HepG2 (cell line): ENCODE measurements around the gene DBNDD2. TPM values are rescaled to one million over a fixed set of nuclear protein-coding genes. Genes with fewer than 3 reads are reported as not detected.
A peak's percentile ranks its signal among the peaks of the same experiment; 100 is the strongest.

Experiments used
- ATAC-seq: fragments of 200-7000 bp; cut with Tn5 transposase; 3 replicates; pipeline ENCODE4 v1.9.1; 2020; ENCODE audit warnings: mild to moderate bottlenecking, moderate library complexity
- BruUV-seq: library from RNA; stranded (reverse); fragments of 400-500 nt; replicated peaks from 2 replicates; lab custom pipeline; 2021; lab: Mats Ljungman, UMichigan
- CTCF ChIA-PET: fragments of 300-600 bp; formaldehyde crosslinking; extraction: SDS; loops from one replicate; lab custom pipeline; 2021; ENCODE audit warnings: low total read pairs, inconsistent platforms, low intra/inter-chr PET ratio; lab: Yijun Ruan, JAX
- POLR2A ChIA-PET: fragments of 350-600 bp; sonication (Branson Sonifier 250); formaldehyde crosslinking; loops from one replicate; lab custom pipeline; 2020; ENCODE audit warnings: antibody characterized with exemption, inconsistent platforms; lab: Yijun Ruan, JAX
- DNase-seq: peaks from one replicate; pipeline ENCODE4 v3.0.0-alpha.2; 2015; ENCODE audit warnings: low spot score
- FAIRE-seq: peaks from 3 replicates; lab custom pipeline; 2011; peaks lifted over from hg19 to GRCh38; lab: Jason Lieb, UNC
- H2AFZ ChIP-seq: one replicate; pipeline ENCODE4 v1.6.1; 2011; ENCODE audit warnings: low read length, inconsistent platforms
- H3K27ac ChIP-seq: fragments of 300-600 bp; 3 replicates; pipeline ENCODE4 v1.8.0; 2011; ENCODE audit warnings: mixed run types, mild to moderate bottlenecking, mixed read lengths, low read length, inconsistent platforms; ENCODE audit not compliant: insufficient read depth; ENCODE audit errors: extremely low read length
- H3K27me3 ChIP-seq, 2 experiments: fragments of 200-600 bp in 1 of 2; 2 replicates in 1 of 2; 3 replicates in 1 of 2; pipeline versions ENCODE4 v1.6.0 to v1.8.0; 2011; ENCODE audit warnings: low read length in 2 of 2, mild to moderate bottlenecking in 2 of 2, moderate library complexity in 2 of 2, inconsistent platforms in 1 of 2; ENCODE audit not compliant: insufficient read depth in 2 of 2, control insufficient read depth in 1 of 2
- H3K36me3 ChIP-seq, 2 experiments: fragments of 200-600 bp in 1 of 2; replicated peaks in 1 of 2; 2 replicates in 1 of 2; 3 replicates in 1 of 2; pipeline versions ENCODE4 v1.5.1 to v1.8.0; 2011; ENCODE audit warnings: low read length in 2 of 2, inconsistent platforms in 1 of 2; ENCODE audit not compliant: insufficient read depth in 2 of 2, control insufficient read depth in 1 of 2
- H3K4me1 ChIP-seq: 2 replicates; pipeline ENCODE4 v1.5.1; 2012; ENCODE audit warnings: low read length, inconsistent platforms; ENCODE audit not compliant: insufficient read depth
- H3K4me2 ChIP-seq: 2 replicates; pipeline ENCODE4 v1.6.0; 2011; ENCODE audit warnings: low read depth, low read length, inconsistent platforms
- H3K4me3 ChIP-seq, 3 experiments: fragments of 200-600 bp in 1 of 3; sonication (generic), shearing (Covaris generic) in 1 of 3; replicated peaks in 1 of 3; 2 replicates each; pipeline ENCODE4 v1.5.1; 2011 to 2016; ENCODE audit warnings: low read length in 3 of 3, inconsistent platforms in 2 of 3, low read depth in 2 of 3, mild to moderate bottlenecking in 2 of 3, control low read depth in 1 of 3, mixed read lengths in 1 of 3; ENCODE audit not compliant: insufficient read depth in 1 of 3
- H3K79me2 ChIP-seq: one replicate; pipeline ENCODE4 v1.6.1; 2011; ENCODE audit warnings: low read length, inconsistent platforms; ENCODE audit not compliant: insufficient read depth
- H3K9ac ChIP-seq: 2 replicates; pipeline ENCODE4 v1.6.0; 2011; ENCODE audit warnings: mild to moderate bottlenecking, low read depth, low read length, inconsistent platforms; ENCODE audit not compliant: insufficient read depth
- H3K9me3 ChIP-seq: 2 replicates; pipeline ENCODE4 v1.5.1; 2012; ENCODE audit warnings: mild to moderate bottlenecking, low read length
- H4K20me1 ChIP-seq: 2 replicates; pipeline ENCODE4 v1.6.0; 2011; ENCODE audit warnings: inconsistent platforms, mild to moderate bottlenecking, low read length, moderate library complexity; ENCODE audit not compliant: insufficient read depth
- ARID5B ChIP-seq: IDR thresholded peaks from 2 replicates; pipeline ENCODE4 v1.4.0; 2020; ENCODE audit warnings: mild to moderate bottlenecking, missing genetic modification reagents
- CCDC6 ChIP-seq: sonication (generic); formaldehyde crosslinking; IDR thresholded peaks from 2 replicates; pipeline ENCODE4 v1.8.1; 2022; ENCODE audit warnings: mild to moderate bottlenecking, missing genetic modification reagents, moderate library complexity
- DMAP1 ChIP-seq: IDR thresholded peaks from 2 replicates; pipeline ENCODE4 v1.6.1; 2016
- ETV5 ChIP-seq: IDR thresholded peaks from 2 replicates; pipeline ENCODE4 v1.6.1; 2018; ENCODE audit warnings: missing biosample characterization, missing genetic modification reagents, inconsistent platforms, borderline replicate concordance
- FUBP1 ChIP-seq: sonication (generic); formaldehyde crosslinking; IDR thresholded peaks from 2 replicates; pipeline ENCODE4 v1.5.1; 2020; ENCODE audit warnings: missing genetic modification reagents, mild to moderate bottlenecking, borderline replicate concordance
- KAT2B ChIP-seq: fragments of 150-350 bp; IDR thresholded peaks from 2 replicates; pipeline ENCODE4 v1.6.1; 2014; ENCODE audit warnings: low read depth, low read length, borderline replicate concordance
- KDM3A ChIP-seq: IDR thresholded peaks from 2 replicates; pipeline ENCODE4 v1.6.1; 2018; ENCODE audit warnings: low read depth, missing compliant biosample characterization
- LCORL ChIP-seq, 2 experiments: fragments of 450-650 bp in 1 of 2; sonication (generic) in 1 of 2; formaldehyde crosslinking in 1 of 2; IDR thresholded peaks; 2 replicates each; pipeline versions ENCODE4 v1.5.0 to v1.6.1; 2017 to 2020; ENCODE audit warnings: antibody characterized with exemption in 1 of 2, missing genetic modification reagents in 1 of 2
- MATR3 ChIP-seq: sonication (generic); formaldehyde crosslinking; IDR thresholded peaks from 2 replicates; pipeline ENCODE4 v1.4.0; 2020; ENCODE audit warnings: missing genetic modification reagents
- MIXL1 ChIP-seq: IDR thresholded peaks from 2 replicates; pipeline ENCODE4 v1.6.1; 2016
- NCOA2 ChIP-seq: sonication (generic); formaldehyde crosslinking; IDR thresholded peaks from 2 replicates; pipeline ENCODE4 v1.8.0; 2022; ENCODE audit warnings: inconsistent platforms
- NFE2L2 ChIP-seq: fragments of 150-350 bp; IDR thresholded peaks from 2 replicates; pipeline ENCODE4 v1.6.1; 2014; ENCODE audit warnings: low read length
- SOX13 ChIP-seq, 3 experiments: fragments of 450-650 bp in 1 of 3; sonication (generic) in 1 of 3; formaldehyde crosslinking in 1 of 3; IDR thresholded peaks in 2 of 3; conservative IDR thresholded peaks in 1 of 3; 2 replicates each; pipeline versions ENCODE4 v1.5.0 to v1.6.1; 2016 to 2020; ENCODE audit warnings: antibody characterized with exemption in 1 of 3, mild to moderate bottlenecking in 1 of 3, missing compliant biosample characterization in 1 of 3, missing genetic modification reagents in 1 of 3, moderate library complexity in 1 of 3
- TOPORS ChIP-seq: sonication (generic); formaldehyde crosslinking; IDR thresholded peaks from 2 replicates; pipeline ENCODE4 v1.8.0; 2023; ENCODE audit warnings: mild to moderate bottlenecking, missing genetic modification reagents
- ZNF10 ChIP-seq: sonication (generic); formaldehyde crosslinking; IDR thresholded peaks from 2 replicates; pipeline ENCODE4 v1.4.0; 2020; ENCODE audit warnings: mild to moderate bottlenecking, low read depth, missing genetic modification reagents, borderline replicate concordance
- ZNF607 ChIP-seq: sonication (generic); formaldehyde crosslinking; IDR thresholded peaks from 2 replicates; pipeline ENCODE4 v1.5.1; 2020; ENCODE audit warnings: missing genetic modification reagents, mild to moderate bottlenecking, borderline replicate concordance
- WGBS: methylation state at CpG from one replicate; pipeline ENCODE4 v1.1.6; 2017; ENCODE audit warnings: low lambda C conversion rate; 5-methylcytosine and 5-hydroxymethylcytosine counted together
- in situ Hi-C: cut with HindIII; loops from 2 replicates; pipeline ENCODE4 v1.10.0; 2017; ENCODE audit warnings: low pct_unique_long_range_greater_than_20kb; ENCODE audit not compliant: extremely low pct_ligation_motif_present
- intact Hi-C: fragments of 100-400 bp; cut with micrococcal nuclease; formaldehyde crosslinking; loops from one replicate; pipeline ENCODE4 v1.10.0; 2022; ENCODE audit not compliant: unreplicated experiment
- polyA plus RNA-seq, 8 experiments: library from polyadenylated mRNA; depleted of rRNA in 3 of 8; stranded (reverse) in 7 of 8; unstranded in 1 of 8; fragments of >200 nt; fragmentation: Illumina TruSeq in 4 of 8; extraction: Trizol in 4 of 8; gene quantifications; 2 replicates each; pipeline versions ENCODE4 v1.2.1 to v1.2.3, GENCODE V29; 2011 to 2016; ENCODE audit warnings: low read depth in 4 of 8, missing spikeins in 1 of 8, mixed read lengths in 1 of 8; ENCODE audit not compliant: insufficient read depth in 1 of 8
- total RNA-seq, 5 experiments: library from RNA; depleted of rRNA; stranded (reverse); fragments of >200 nt; fragmentation: Illumina TruSeq; extraction: Trizol; gene quantifications; 2 replicates each; pipeline ENCODE4 v1.2.3, GENCODE V29; 2016; ENCODE audit warnings: low read depth in 1 of 5

The DBNDD2 gene
- total and polyA plus RNA-seq, 2 of the 13 experiments (the other 11 are each of a cell fraction or from before 2014, with no cell fraction given), result 16.7 to 47.6 TPM

- TF ChIP-seq TOPORS (CRISPR knock-in tag), result no peak
- TF ChIP-seq MATR3 (CRISPR knock-in tag), result no peak
- no peak for TF ChIP-seq ZNF10 (CRISPR knock-in tag)
These were observed 48.5 kb upstream of the DBNDD2 start (continued) for GRCh38 chr20:45359406-45360148.

GRCh38 chr20:45361793-45362192 is 46.3 kb upstream of the DBNDD2 start:
- in situ Hi-C loops (no loop called here), intact Hi-C loops (loop anchor here (5.0 kb wide), 2 partner anchors 56 to 411 kb away; partner anchors contain the start of gene PIGT)
- Histone ChIP-seq H3K79me2 (peaks cover 13% of the 10 kb centered on the region), H3K27ac (peak overlapping the region; percentile 5), H3K9ac (no peak overlapping the region), H4K20me1 (peaks cover 5% of the 10 kb centered on the region; the same call in 1 of the 2 replicates), H3K9me3 (no peaks in the 10 kb centered on the region), H3K4me1 (peaks cover 74% of the 10 kb centered on the region), H3K36me3 (peaks cover 6 to 15% of the 10 kb centered on the region in 2 experiments; a peak in 4 of 5 replicates), H3K27me3 (no peaks in the 10 kb centered on the region; a peak in 2 of 5 replicates), H3K4me2 (peak overlapping the region; percentile 94), H3K4me3 (no peak overlapping the region), H2AFZ (no peak overlapping the region)
- ChIA-PET POLR2A (interaction anchor here (0.9 to 29.5 kb wide), 7 partner anchors 11 to 74 kb away, joined by 3 to 1422 read pairs (median 8); partner anchors contain the start of genes PIGT and SDC4), CTCF (interaction anchor here (1.1 to 2.8 kb wide), 4 partner anchors 12 to 75 kb away, joined by 3 to 22 read pairs (median 8); no protein-coding TSS in a partner anchor)
- FAIRE-seq (peak; percentile 8), ATAC-seq (no peak), DNase-seq (peak; percentile 66)
- no TSS peak for BruUV-seq
- 45% methylated on average over 6 of the region's 6 CpGs for WGBS
- TF ChIP-seq NCOA2 (CRISPR knock-in tag), result peak; percentile 33; the same call in 1 of the 2 replicates
- peak; percentile 80 for TF ChIP-seq MIXL1 (CRISPR knock-in tag)
- TF ChIP-seq SOX13 (IDR thresholded peaks at IDR 0.05), result no peak
- peak in 1 of 2 experiments; percentile 35; a peak in 1 of 4 replicates for TF ChIP-seq SOX13 (CRISPR knock-in tag; conservative IDR thresholded peaks at IDR 0.05 in 1 of 2, IDR thresholded peaks at IDR 0.05 in 1 of 2)
- 0 out of 2 replicates have a peak, but pooled peaks have one; percentile 31 for TF ChIP-seq ARID5B (CRISPR knock-in tag)
- TF ChIP-seq KDM3A (CRISPR knock-in tag), result 0 out of 2 replicates have a peak, but pooled peaks have one; percentile 26
- TF ChIP-seq LCORL (IDR thresholded peaks at IDR 0.05), result no peak
- TF ChIP-seq LCORL (CRISPR knock-in tag; IDR thresholded peaks at IDR 0.05), result peak; percentile 48; the same call in 1 of the 2 replicates
- 0 out of 2 replicates have a peak, but pooled peaks have one; percentile 34 for TF ChIP-seq DMAP1 (CRISPR knock-in tag)
- TF ChIP-seq NFE2L2, result no peak
- TF ChIP-seq KAT2B, result peak; percentile 83
- TF ChIP-seq FUBP1 (CRISPR knock-in tag), result no peak
- TF ChIP-seq ZNF607, result 0 out of 2 replicates have a peak, but pooled peaks have one; percentile 21
- TF ChIP-seq ETV5 (CRISPR knock-in tag), result 0 out of 2 replicates have a peak, but pooled peaks have one; percentile 20
- 0 out of 2 replicates have a peak, but pooled peaks have one; percentile 23 for TF ChIP-seq CCDC6 (CRISPR knock-in tag)
